HepG2 (cell line): ENCODE measurements around the gene GDPGP1. TPM values are rescaled to one million over a fixed set of nuclear protein-coding genes. Genes with fewer than 3 reads are reported as not detected.

Experiments used
- ATAC-seq: fragments of 200-7000 bp; cut with Tn5 transposase; 3 replicates; pipeline ENCODE4 v1.9.1; 2020; ENCODE audit warnings: mild to moderate bottlenecking, moderate library complexity
- BruUV-seq: library from RNA; stranded (reverse); fragments of 400-500 nt; replicated peaks from 2 replicates; lab custom pipeline; 2021; lab: Mats Ljungman, UMichigan
- CTCF ChIA-PET: fragments of 300-600 bp; formaldehyde crosslinking; extraction: SDS; loops from one replicate; lab custom pipeline; 2021; ENCODE audit warnings: low total read pairs, inconsistent platforms, low intra/inter-chr PET ratio; lab: Yijun Ruan, JAX
- POLR2A ChIA-PET: fragments of 350-600 bp; sonication (Branson Sonifier 250); formaldehyde crosslinking; loops from one replicate; lab custom pipeline; 2020; ENCODE audit warnings: antibody characterized with exemption, inconsistent platforms; lab: Yijun Ruan, JAX
- DNase-seq: peaks from one replicate; pipeline ENCODE4 v3.0.0-alpha.2; 2015; ENCODE audit warnings: low spot score
- FAIRE-seq: peaks from 3 replicates; lab custom pipeline; 2011; peaks lifted over from hg19 to GRCh38; lab: Jason Lieb, UNC
- H2AFZ ChIP-seq: one replicate; pipeline ENCODE4 v1.6.1; 2011; ENCODE audit warnings: low read length, inconsistent platforms
- H3K27ac ChIP-seq: fragments of 300-600 bp; 3 replicates; pipeline ENCODE4 v1.8.0; 2011; ENCODE audit warnings: mixed run types, mild to moderate bottlenecking, mixed read lengths, low read length, inconsistent platforms; ENCODE audit not compliant: insufficient read depth; ENCODE audit errors: extremely low read length
- H3K27me3 ChIP-seq, 2 experiments: fragments of 200-600 bp in 1 of 2; 2 replicates in 1 of 2; 3 replicates in 1 of 2; pipeline versions ENCODE4 v1.6.0 to v1.8.0; 2011; ENCODE audit warnings: low read length in 2 of 2, mild to moderate bottlenecking in 2 of 2, moderate library complexity in 2 of 2, inconsistent platforms in 1 of 2; ENCODE audit not compliant: insufficient read depth in 2 of 2, control insufficient read depth in 1 of 2
- H3K36me3 ChIP-seq, 2 experiments: fragments of 200-600 bp in 1 of 2; replicated peaks in 1 of 2; 2 replicates in 1 of 2; 3 replicates in 1 of 2; pipeline versions ENCODE4 v1.5.1 to v1.8.0; 2011; ENCODE audit warnings: low read length in 2 of 2, inconsistent platforms in 1 of 2; ENCODE audit not compliant: insufficient read depth in 2 of 2, control insufficient read depth in 1 of 2
- H3K4me1 ChIP-seq: 2 replicates; pipeline ENCODE4 v1.5.1; 2012; ENCODE audit warnings: low read length, inconsistent platforms; ENCODE audit not compliant: insufficient read depth
- H3K4me2 ChIP-seq: 2 replicates; pipeline ENCODE4 v1.6.0; 2011; ENCODE audit warnings: low read depth, low read length, inconsistent platforms
- H3K4me3 ChIP-seq, 3 experiments: fragments of 200-600 bp in 1 of 3; sonication (generic), shearing (Covaris generic) in 1 of 3; replicated peaks in 1 of 3; 2 replicates each; pipeline ENCODE4 v1.5.1; 2011 to 2016; ENCODE audit warnings: low read length in 3 of 3, inconsistent platforms in 2 of 3, low read depth in 2 of 3, mild to moderate bottlenecking in 2 of 3, control low read depth in 1 of 3, mixed read lengths in 1 of 3; ENCODE audit not compliant: insufficient read depth in 1 of 3
- H3K79me2 ChIP-seq: one replicate; pipeline ENCODE4 v1.6.1; 2011; ENCODE audit warnings: low read length, inconsistent platforms; ENCODE audit not compliant: insufficient read depth
- H3K9ac ChIP-seq: 2 replicates; pipeline ENCODE4 v1.6.0; 2011; ENCODE audit warnings: mild to moderate bottlenecking, low read depth, low read length, inconsistent platforms; ENCODE audit not compliant: insufficient read depth
- H3K9me3 ChIP-seq: 2 replicates; pipeline ENCODE4 v1.5.1; 2012; ENCODE audit warnings: mild to moderate bottlenecking, low read length
- H4K20me1 ChIP-seq: 2 replicates; pipeline ENCODE4 v1.6.0; 2011; ENCODE audit warnings: inconsistent platforms, mild to moderate bottlenecking, low read length, moderate library complexity; ENCODE audit not compliant: insufficient read depth
- ELF1 ChIP-seq: sonication (generic); formaldehyde crosslinking; IDR thresholded peaks from 2 replicates; pipeline ENCODE4 v1.4.0; 2020; ENCODE audit warnings: missing genetic modification reagents
- KLF11 ChIP-seq: IDR thresholded peaks from 2 replicates; pipeline ENCODE4 v1.6.1; 2016; ENCODE audit warnings: missing compliant biosample characterization
- KLF6 ChIP-seq: IDR thresholded peaks from 2 replicates; pipeline ENCODE4 v1.8.0; 2016; ENCODE audit warnings: missing biosample characterization, missing genetic modification reagents
- ZBTB21 ChIP-seq: sonication (generic); formaldehyde crosslinking; IDR thresholded peaks from 2 replicates; pipeline ENCODE4 v1.4.0; 2020; ENCODE audit warnings: missing genetic modification reagents
- ZBTB8A ChIP-seq: sonication (generic); formaldehyde crosslinking; IDR thresholded peaks from 2 replicates; pipeline ENCODE4 v1.4.0; 2020; ENCODE audit warnings: mild to moderate bottlenecking, low read depth, missing genetic modification reagents, borderline replicate concordance
- ZNF160 ChIP-seq: sonication (generic); formaldehyde crosslinking; IDR thresholded peaks from 2 replicates; pipeline ENCODE4 v1.8.0; 2022; ENCODE audit warnings: mild to moderate bottlenecking, inconsistent platforms, missing genetic modification reagents
- ZNF224 ChIP-seq: sonication (generic); formaldehyde crosslinking; IDR thresholded peaks from 2 replicates; pipeline ENCODE4 v1.5.0; 2020; ENCODE audit warnings: mild to moderate bottlenecking, missing genetic modification reagents
- ZNF644 ChIP-seq: IDR thresholded peaks from 2 replicates; pipeline ENCODE4 v1.6.1; 2016; ENCODE audit warnings: low read depth
- ZNF878 ChIP-seq: sonication (generic); formaldehyde crosslinking; IDR thresholded peaks from 2 replicates; pipeline ENCODE4 v1.8.1; 2023; ENCODE audit warnings: mild to moderate bottlenecking, missing genetic modification reagents, moderate library complexity
- WGBS: methylation state at CpG from one replicate; pipeline ENCODE4 v1.1.6; 2017; ENCODE audit warnings: low lambda C conversion rate; 5-methylcytosine and 5-hydroxymethylcytosine counted together
- in situ Hi-C: cut with HindIII; loops from 2 replicates; pipeline ENCODE4 v1.10.0; 2017; ENCODE audit warnings: low pct_unique_long_range_greater_than_20kb; ENCODE audit not compliant: extremely low pct_ligation_motif_present
- intact Hi-C: fragments of 100-400 bp; cut with micrococcal nuclease; formaldehyde crosslinking; loops from one replicate; pipeline ENCODE4 v1.10.0; 2022; ENCODE audit not compliant: unreplicated experiment
- polyA plus RNA-seq, 8 experiments: library from polyadenylated mRNA; depleted of rRNA in 3 of 8; stranded (reverse) in 7 of 8; unstranded in 1 of 8; fragments of >200 nt; fragmentation: Illumina TruSeq in 4 of 8; extraction: Trizol in 4 of 8; gene quantifications; 2 replicates each; pipeline versions ENCODE4 v1.2.1 to v1.2.3, GENCODE V29; 2011 to 2016; ENCODE audit warnings: low read depth in 4 of 8, missing spikeins in 1 of 8, mixed read lengths in 1 of 8; ENCODE audit not compliant: insufficient read depth in 1 of 8
- total RNA-seq, 5 experiments: library from RNA; depleted of rRNA; stranded (reverse); fragments of >200 nt; fragmentation: Illumina TruSeq; extraction: Trizol; gene quantifications; 2 replicates each; pipeline ENCODE4 v1.2.3, GENCODE V29; 2016; ENCODE audit warnings: low read depth in 1 of 5
- TF ChIP-seq, protein P1 (sequence below): IDR thresholded peaks from 2 replicates; pipeline ENCODE4 v1.6.1; 2016; ENCODE audit warnings: missing compliant biosample characterization, missing genetic modification reagents, borderline replicate concordance

The GDPGP1 gene
- total and polyA plus RNA-seq, 2 of the 13 experiments (the other 11 are each of a cell fraction or from before 2014, with no cell fraction given) = 1.5 to 4.3 TPM

DNA sequence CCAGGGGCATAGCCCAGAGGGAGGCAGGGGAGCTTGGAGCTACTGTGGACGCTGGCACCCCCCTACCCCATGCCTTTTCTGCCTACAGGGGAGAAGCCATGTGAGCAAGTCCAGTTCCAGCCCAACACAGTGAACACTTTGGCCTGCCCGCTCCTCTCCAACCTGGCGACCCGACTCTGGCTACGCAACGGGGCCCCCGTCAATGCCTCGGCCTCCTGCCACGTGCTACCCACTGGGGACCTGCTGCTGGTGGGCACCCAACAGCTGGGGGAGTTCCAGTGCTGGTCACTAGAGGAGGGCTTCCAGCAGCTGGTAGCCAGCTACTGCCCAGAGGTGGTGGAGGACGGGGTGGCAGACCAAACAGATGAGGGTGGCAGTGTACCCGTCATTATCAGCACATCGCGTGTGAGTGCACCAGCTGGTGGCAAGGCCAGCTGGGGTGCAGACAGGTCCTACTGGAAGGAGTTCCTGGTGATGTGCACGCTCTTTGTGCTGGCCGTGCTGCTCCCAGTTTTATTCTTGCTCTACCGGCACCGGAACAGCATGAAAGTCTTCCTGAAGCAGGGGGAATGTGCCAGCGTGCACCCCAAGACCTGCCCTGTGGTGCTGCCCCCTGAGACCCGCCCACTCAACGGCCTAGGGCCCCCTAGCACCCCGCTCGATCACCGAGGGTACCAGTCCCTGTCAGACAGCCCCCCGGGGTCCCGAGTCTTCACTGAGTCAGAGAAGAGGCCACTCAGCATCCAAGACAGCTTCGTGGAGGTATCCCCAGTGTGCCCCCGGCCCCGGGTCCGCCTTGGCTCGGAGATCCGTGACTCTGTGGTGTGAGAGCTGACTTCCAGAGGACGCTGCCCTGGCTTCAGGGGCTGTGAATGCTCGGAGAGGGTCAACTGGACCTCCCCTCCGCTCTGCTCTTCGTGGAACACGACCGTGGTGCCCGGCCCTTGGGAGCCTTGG is 5.9 kb upstream of the GDPGP1 start:
- in situ Hi-C loops = no loop called here
- no peak for DNase-seq
- TF ChIP-seq ZNF644 (no peak), ZNF224 (CRISPR knock-in tag) (no peak), ZNF160 (CRISPR knock-in tag) (no peak), ELF1 (no peak), KLF11 (CRISPR knock-in tag) (no peak), ZBTB21 (CRISPR knock-in tag) (no peak), KLF6 (CRISPR knock-in tag) (no peak), ZNF878 (CRISPR knock-in tag) (no peak), ZBTB8A (no peak)
- TF ChIP-seq, protein P1, sequence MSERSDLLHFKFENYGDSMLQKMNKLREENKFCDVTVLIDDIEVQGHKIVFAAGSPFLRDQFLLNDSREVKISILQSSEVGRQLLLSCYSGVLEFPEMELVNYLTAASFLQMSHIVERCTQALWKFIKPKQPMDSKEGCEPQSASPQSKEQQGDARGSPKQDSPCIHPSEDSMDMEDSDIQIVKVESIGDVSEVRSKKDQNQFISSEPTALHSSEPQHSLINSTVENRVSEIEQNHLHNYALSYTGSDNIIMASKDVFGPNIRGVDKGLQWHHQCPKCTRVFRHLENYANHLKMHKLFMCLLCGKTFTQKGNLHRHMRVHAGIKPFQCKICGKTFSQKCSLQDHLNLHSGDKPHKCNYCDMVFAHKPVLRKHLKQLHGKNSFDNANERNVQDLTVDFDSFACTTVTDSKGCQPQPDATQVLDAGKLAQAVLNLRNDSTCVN = no peak
- TF ChIP-seq, all 625 proteins: peak for 0
- Histone ChIP-seq H3K9me3 (no peaks in the 10 kb centered on the region), H2AFZ (no peak overlapping the region), H3K27me3 (no peaks in the 10 kb centered on the region), H4K20me1 (no peaks in the 10 kb centered on the region), H3K27ac (no peak overlapping the region), H3K9ac (no peak overlapping the region), H3K79me2 (peaks cover 8% of the 10 kb centered on the region), H3K4me3 (no peak overlapping the region), H3K36me3 (peaks cover 20 to 67% of the 10 kb centered on the region in 2 experiments), H3K4me2 (no peak overlapping the region), H3K4me1 (peaks cover 18% of the 10 kb centered on the region)
- CTCF ChIA-PET = no interaction called here
- ATAC-seq (no peak), FAIRE-seq (no peak)
- WGBS = 92% methylated on average over 16 of the region's 38 CpGs
- POLR2A ChIA-PET = interaction anchor here (1.0 kb wide), 1 partner anchor 13 kb away, joined by 3 read pairs; no protein-coding TSS in a partner anchor
- no TSS peak for BruUV-seq
- intact Hi-C loops = no loop called here
